MCF 10A (cell line): ENCODE data around the gene ZFHX3. TPM values are rescaled to one million over a fixed set of nuclear protein-coding genes. Genes with fewer than 3 reads are reported as not detected.

Experiments
- BruUV-seq: library from RNA; stranded (reverse); fragments of 400-500 nt; replicated peaks from 2 replicates; lab custom pipeline; 2021; lab: Mats Ljungman, UMichigan
- CTCF ChIA-PET: fragments of 300-600 bp; sonication (Branson Sonifier 250); formaldehyde crosslinking; extraction: SDS; loops from one replicate; lab custom pipeline; 2021; ENCODE audit warnings: antibody characterized with exemption, inconsistent platforms; lab: Yijun Ruan, JAX
- POLR2A ChIA-PET: fragments of 300-600, 350-650 bp; sonication (Branson Sonifier 250); formaldehyde crosslinking; extraction: SDS; loops from one replicate; lab custom pipeline; 2020; ENCODE audit warnings: antibody characterized with exemption, inconsistent platforms; lab: Yijun Ruan, JAX
- DNase-seq: peaks from one replicate; pipeline ENCODE4 v3.0.0-alpha.2; 2018; ENCODE audit not compliant: unreplicated experiment
- H3K27ac Mint-ChIP-seq: one replicate; pipeline ENCODE4 v1.8.0; 2022; ENCODE audit warnings: mild to moderate bottlenecking, low read depth, mixed read lengths; ENCODE audit not compliant: unreplicated experiment
- H3K27me3 Mint-ChIP-seq: one replicate; pipeline ENCODE4 v1.8.0; 2022; ENCODE audit warnings: mixed read lengths; ENCODE audit not compliant: insufficient read depth, unreplicated experiment
- H3K36me3 Mint-ChIP-seq: one replicate; pipeline ENCODE4 v1.8.0; 2022; ENCODE audit warnings: mild to moderate bottlenecking, moderate library complexity, mixed read lengths; ENCODE audit not compliant: insufficient read depth, unreplicated experiment
- H3K4me1 Mint-ChIP-seq: one replicate; pipeline ENCODE4 v1.8.0; 2022; ENCODE audit warnings: mixed read lengths; ENCODE audit not compliant: insufficient read depth, unreplicated experiment
- H3K4me3 Mint-ChIP-seq: one replicate; pipeline ENCODE4 v1.8.0; 2022; ENCODE audit warnings: mild to moderate bottlenecking, moderate library complexity, mixed read lengths; ENCODE audit not compliant: unreplicated experiment
- H3K9me3 Mint-ChIP-seq: one replicate; pipeline ENCODE4 v1.8.0; 2022; ENCODE audit warnings: mixed read lengths; ENCODE audit not compliant: unreplicated experiment
- intact Hi-C: fragments of 100-400 bp; cut with micrococcal nuclease; formaldehyde crosslinking; loops from 2 replicates; pipeline ENCODE4 v1.14.1; 2022
- total RNA-seq: library from RNA; stranded (reverse); gene quantifications from 2 replicates; pipeline ENCODE4 v1.2.3, GENCODE V29; 2022
- TF ChIP-seq, protein P1 (sequence below): fragments of 200-600 bp; IDR thresholded peaks from one replicate; pipeline ENCODE4 v1.8.0; 2022; ENCODE audit warnings: antibody characterized with exemption, mild to moderate bottlenecking; ENCODE audit not compliant: unreplicated experiment

Gene ZFHX3
- total RNA-seq, 1 experiment from 2014 or later: 27.4 TPM

DNA sequence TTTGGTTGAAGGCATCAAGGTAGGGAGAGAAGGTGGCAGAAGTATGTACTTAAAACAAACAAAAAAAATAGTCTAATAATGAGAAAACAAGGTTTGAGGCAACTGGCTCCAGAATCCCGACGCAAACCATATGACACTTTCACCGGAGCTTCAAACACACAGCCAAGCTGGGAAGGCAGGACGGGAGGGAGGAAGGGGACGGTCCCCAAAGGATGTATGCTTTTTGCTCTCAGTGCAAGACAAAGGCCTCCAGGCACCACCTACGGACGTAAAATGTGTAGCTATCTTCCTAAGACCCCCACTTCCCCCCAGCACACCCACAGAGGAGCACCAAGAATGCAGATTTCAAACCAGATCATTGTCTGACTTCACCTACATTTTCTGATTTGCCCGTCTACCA lies 102.3 kb downstream of the ZFHX3 start:
- Mint-ChIP-seq H3K27me3 (no peaks in the 10 kb centered on the region), H3K27ac (no peak overlapping the region), H3K9me3 (no peaks in the 10 kb centered on the region), H3K36me3 (peaks cover 46% of the 10 kb centered on the region), H3K4me1 (no peaks in the 10 kb centered on the region), H3K4me3 (no peak overlapping the region)
- ChIA-PET POLR2A (no interaction called here), CTCF (interaction anchor here (0.9 kb wide), 1 partner anchor 247 kb away, joined by 3 read pairs; no protein-coding TSS in a partner anchor)
- no TSS peak for BruUV-seq
- intact Hi-C loops: no loop called here
- TF ChIP-seq, protein P1, sequence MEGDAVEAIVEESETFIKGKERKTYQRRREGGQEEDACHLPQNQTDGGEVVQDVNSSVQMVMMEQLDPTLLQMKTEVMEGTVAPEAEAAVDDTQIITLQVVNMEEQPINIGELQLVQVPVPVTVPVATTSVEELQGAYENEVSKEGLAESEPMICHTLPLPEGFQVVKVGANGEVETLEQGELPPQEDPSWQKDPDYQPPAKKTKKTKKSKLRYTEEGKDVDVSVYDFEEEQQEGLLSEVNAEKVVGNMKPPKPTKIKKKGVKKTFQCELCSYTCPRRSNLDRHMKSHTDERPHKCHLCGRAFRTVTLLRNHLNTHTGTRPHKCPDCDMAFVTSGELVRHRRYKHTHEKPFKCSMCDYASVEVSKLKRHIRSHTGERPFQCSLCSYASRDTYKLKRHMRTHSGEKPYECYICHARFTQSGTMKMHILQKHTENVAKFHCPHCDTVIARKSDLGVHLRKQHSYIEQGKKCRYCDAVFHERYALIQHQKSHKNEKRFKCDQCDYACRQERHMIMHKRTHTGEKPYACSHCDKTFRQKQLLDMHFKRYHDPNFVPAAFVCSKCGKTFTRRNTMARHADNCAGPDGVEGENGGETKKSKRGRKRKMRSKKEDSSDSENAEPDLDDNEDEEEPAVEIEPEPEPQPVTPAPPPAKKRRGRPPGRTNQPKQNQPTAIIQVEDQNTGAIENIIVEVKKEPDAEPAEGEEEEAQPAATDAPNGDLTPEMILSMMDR: no peak
- no peak for DNase-seq

DNA sequence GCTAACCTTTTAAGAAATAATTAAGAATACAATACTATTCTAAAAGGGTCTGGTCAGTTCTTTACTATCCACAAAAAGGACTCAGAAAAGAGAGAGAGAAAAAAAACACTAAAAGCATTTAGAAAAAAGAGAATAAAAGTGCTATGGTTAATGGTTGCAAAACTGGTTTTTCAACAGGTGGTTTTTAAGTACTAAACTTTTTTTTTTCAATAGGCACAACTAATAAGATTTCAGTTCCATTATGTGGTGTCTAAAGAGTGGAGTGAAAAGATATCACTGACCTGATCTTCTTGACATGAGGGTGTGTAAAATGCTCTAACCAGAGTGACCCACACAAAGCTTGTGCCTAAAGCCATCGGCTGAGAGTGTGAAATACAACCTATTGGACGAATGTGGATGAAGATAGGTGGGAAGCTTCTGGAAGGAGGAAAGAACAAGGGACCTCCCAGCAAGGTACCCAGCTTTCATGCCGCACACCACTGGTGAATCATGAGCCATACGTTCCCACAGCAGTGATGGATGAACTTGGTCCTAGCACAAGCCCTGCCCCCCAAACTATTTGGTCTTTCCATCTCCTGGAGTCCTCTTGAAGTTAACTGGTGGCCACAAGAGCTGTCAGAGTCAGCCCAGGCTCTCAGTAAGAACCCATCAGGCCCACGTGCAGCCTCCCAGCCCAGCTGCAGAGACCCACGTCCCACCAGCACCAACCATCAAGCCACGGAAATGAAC lies 103.0 kb downstream of the ZFHX3 start:
- no peaks in the 10 kb centered on the region for H3K27me3 Mint-ChIP-seq
- no peak for DNase-seq

DNA sequence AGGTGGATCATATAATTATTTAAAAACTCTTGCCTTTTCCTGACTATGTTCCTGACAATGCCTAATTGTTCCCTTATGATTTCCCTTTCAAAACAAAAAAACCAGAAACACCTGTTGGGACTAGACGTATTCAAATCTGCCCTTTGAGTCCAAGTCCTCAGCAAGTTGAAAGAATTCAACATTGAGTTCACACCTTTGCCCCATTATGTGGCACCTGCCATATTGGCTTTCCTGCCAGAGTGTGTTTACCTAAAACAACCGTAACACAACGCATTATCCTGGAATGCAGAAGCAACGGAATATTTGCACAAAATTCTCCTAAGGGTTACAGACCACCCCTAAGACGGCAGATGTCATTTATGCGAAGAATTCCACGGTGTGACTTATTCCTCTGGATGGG lies 105.9 kb downstream of the ZFHX3 start:
- intact Hi-C loops: no loop called here
- no TSS peak for BruUV-seq
- ChIA-PET CTCF (no interaction called here), POLR2A (interaction anchor here (0.6 kb wide), 1 partner anchor 214 kb away, joined by 3 read pairs; no protein-coding TSS in a partner anchor)
- no peaks in the 10 kb centered on the region for H3K27me3 Mint-ChIP-seq
- H3K4me1 Mint-ChIP-seq: peaks cover 21% of the 10 kb centered on the region
- H3K9me3 Mint-ChIP-seq: no peaks in the 10 kb centered on the region
- peaks cover 26% of the 10 kb centered on the region for H3K36me3 Mint-ChIP-seq
- TF ChIP-seq, protein P1: no peak
- no peak overlapping the region for H3K4me3 Mint-ChIP-seq
- no peak for DNase-seq
- no peak overlapping the region for H3K27ac Mint-ChIP-seq

More for the DNA sequence above, 103.0 kb downstream of the ZFHX3 start:
- Mint-ChIP-seq H3K4me3 (no peak overlapping the region), H3K36me3 (peaks cover 39% of the 10 kb centered on the region), H3K9me3 (no peaks in the 10 kb centered on the region), H3K4me1 (no peaks in the 10 kb centered on the region), H3K27ac (no peak overlapping the region)
- TF ChIP-seq, protein P1: no peak
- intact Hi-C loops: no loop called here
- ChIA-PET CTCF (interaction anchor here (0.5 to 1.0 kb wide), 5 partner anchors 11 to 334 kb away, joined by 3 read pairs; no protein-coding TSS in a partner anchor), POLR2A (no interaction called here)
- no TSS peak for BruUV-seq

DNA sequence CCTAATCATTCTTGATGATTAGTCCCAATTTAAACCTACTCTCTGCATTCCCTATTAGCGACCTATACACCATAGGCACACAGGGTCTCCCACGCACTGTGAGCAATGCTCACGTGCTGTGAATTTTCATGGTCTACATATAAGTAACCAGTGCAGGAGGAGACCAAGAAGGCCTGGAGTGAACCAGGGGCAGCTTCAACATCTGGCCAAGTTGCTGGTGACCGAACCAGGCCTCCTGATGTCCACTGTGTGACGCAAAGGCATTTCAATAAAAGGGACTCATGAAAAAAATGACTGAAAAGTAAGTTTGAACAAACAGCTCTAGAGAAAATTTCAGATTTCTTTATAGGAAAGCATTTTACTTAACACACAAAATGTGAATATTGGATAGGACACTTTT lies 107.0 kb downstream of the ZFHX3 start:
- H3K36me3 Mint-ChIP-seq: peaks cover 26% of the 10 kb centered on the region
- intact Hi-C loops: no loop called here
- H3K4me1 Mint-ChIP-seq: peaks cover 21% of the 10 kb centered on the region
- TF ChIP-seq, protein P1: no peak
- no peak overlapping the region for H3K4me3 Mint-ChIP-seq
- BruUV-seq: no TSS peak
- H3K27ac Mint-ChIP-seq: no peak overlapping the region
- no peaks in the 10 kb centered on the region for H3K9me3 Mint-ChIP-seq
- ChIA-PET CTCF (no interaction called here), POLR2A (no interaction called here)
- no peak for DNase-seq
- no peaks in the 10 kb centered on the region for H3K27me3 Mint-ChIP-seq
